ENCODE results near the gene BDKRB1.

BDKRB1 gene

DNA sequence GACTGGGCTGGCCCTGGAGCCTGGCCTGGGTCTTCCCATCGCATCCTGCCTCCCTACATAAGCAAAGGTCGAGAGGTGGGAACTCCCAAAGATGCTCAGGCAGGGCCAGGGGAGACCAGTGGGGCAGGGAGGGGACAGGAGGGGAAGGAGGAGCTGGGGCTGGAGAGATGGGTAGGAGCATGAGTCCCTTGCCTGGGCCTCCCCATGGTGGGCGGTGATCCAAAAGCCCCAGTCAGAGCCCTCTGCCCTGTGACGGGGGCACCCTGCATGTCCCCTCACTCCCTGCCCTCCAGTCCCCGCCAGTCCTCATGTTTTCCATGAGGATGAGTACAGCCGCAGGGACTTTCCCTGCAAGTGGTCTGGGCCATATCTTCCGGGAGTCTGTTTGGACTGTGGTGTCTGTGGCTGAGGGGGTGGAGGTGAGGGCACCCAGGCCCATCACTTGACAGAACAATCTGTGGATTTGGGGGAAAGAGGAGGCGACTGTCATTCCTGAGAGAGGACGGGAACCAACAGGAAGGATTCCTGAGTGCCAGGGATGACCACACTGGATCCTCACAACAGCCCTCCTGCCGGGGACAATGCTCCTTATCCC, 42.0 kb upstream of the BDKRB1 start:
- no peak for TF ChIP-seq CREB1 (IDR thresholded peaks at IDR 0.05; ENCODE audit: low read depth)
- no peak for TF ChIP-seq TAF1 (IDR thresholded peaks at IDR 0.05; ENCODE audit: low read depth)
- TF ChIP-seq EGR1 (IDR thresholded peaks at IDR 0.05) = no peak
- no peak for TF ChIP-seq NFIC (IDR thresholded peaks at IDR 0.05)
- TF ChIP-seq YY1 (IDR thresholded peaks at IDR 0.05; ENCODE audit: low read depth) = no peak
- TF ChIP-seq CEBPB (IDR thresholded peaks at IDR 0.05) = no peak
- no peak for TF ChIP-seq EP300 (IDR thresholded peaks at IDR 0.05; ENCODE audit: borderline replicate concordance)
- no peak for TF ChIP-seq FOXM1 (IDR thresholded peaks at IDR 0.05; ENCODE audit: borderline replicate concordance, low read depth)
- TF ChIP-seq TEAD4 (IDR thresholded peaks at IDR 0.05) = no peak
- TF ChIP-seq RAD21 (IDR thresholded peaks at IDR 0.05; ENCODE audit: low read depth) = no peak
- TF ChIP-seq, protein P1, sequence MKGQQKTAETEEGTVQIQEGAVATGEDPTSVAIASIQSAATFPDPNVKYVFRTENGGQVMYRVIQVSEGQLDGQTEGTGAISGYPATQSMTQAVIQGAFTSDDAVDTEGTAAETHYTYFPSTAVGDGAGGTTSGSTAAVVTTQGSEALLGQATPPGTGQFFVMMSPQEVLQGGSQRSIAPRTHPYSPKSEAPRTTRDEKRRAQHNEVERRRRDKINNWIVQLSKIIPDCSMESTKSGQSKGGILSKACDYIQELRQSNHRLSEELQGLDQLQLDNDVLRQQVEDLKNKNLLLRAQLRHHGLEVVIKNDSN (IDR thresholded peaks at IDR 0.05) = no peak
- TF ChIP-seq, protein P2, sequence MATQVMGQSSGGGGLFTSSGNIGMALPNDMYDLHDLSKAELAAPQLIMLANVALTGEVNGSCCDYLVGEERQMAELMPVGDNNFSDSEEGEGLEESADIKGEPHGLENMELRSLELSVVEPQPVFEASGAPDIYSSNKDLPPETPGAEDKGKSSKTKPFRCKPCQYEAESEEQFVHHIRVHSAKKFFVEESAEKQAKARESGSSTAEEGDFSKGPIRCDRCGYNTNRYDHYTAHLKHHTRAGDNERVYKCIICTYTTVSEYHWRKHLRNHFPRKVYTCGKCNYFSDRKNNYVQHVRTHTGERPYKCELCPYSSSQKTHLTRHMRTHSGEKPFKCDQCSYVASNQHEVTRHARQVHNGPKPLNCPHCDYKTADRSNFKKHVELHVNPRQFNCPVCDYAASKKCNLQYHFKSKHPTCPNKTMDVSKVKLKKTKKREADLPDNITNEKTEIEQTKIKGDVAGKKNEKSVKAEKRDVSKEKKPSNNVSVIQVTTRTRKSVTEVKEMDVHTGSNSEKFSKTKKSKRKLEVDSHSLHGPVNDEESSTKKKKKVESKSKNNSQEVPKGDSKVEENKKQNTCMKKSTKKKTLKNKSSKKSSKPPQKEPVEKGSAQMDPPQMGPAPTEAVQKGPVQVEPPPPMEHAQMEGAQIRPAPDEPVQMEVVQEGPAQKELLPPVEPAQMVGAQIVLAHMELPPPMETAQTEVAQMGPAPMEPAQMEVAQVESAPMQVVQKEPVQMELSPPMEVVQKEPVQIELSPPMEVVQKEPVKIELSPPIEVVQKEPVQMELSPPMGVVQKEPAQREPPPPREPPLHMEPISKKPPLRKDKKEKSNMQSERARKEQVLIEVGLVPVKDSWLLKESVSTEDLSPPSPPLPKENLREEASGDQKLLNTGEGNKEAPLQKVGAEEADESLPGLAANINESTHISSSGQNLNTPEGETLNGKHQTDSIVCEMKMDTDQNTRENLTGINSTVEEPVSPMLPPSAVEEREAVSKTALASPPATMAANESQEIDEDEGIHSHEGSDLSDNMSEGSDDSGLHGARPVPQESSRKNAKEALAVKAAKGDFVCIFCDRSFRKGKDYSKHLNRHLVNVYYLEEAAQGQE (IDR thresholded peaks at IDR 0.05; ENCODE audit: low read depth) = no peak
- TF ChIP-seq TCF12 (IDR thresholded peaks at IDR 0.05; ENCODE audit: low read depth) = no peak
- TF ChIP-seq, protein P3, sequence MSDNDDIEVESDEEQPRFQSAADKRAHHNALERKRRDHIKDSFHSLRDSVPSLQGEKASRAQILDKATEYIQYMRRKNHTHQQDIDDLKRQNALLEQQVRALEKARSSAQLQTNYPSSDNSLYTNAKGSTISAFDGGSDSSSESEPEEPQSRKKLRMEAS (IDR thresholded peaks at IDR 0.05) = no peak
- no peak for TF ChIP-seq ZBTB7A (IDR thresholded peaks at IDR 0.05; ENCODE audit: low read depth)

DNA sequence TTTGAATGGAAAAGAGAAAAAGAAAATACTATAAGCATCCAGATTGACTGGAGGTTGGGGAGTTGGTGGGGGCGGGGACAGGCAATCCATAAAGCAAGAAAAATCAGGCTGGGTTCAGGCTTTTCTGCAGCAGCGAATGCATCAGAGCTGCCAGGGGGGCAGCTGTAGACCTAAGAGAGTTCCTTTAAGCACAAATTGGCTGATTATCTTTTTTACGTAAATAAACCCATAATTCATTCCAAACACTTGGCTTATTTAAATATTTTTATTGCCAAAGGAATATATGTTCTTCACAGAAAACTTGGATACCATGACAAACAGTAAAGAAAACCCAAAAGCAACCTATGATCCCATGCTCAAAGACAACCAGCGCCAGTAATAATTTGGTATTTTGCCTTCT, 41.2 kb upstream of the BDKRB1 start:
- TF ChIP-seq CEBPB (IDR thresholded peaks at IDR 0.05) (no peak), ZBTB7A (IDR thresholded peaks at IDR 0.05; ENCODE audit: low read depth) (no peak), EP300 (IDR thresholded peaks at IDR 0.05; ENCODE audit: borderline replicate concordance) (no peak), EGR1 (IDR thresholded peaks at IDR 0.05) (no peak), YY1 (IDR thresholded peaks at IDR 0.05; ENCODE audit: low read depth) (no peak), TEAD4 (IDR thresholded peaks at IDR 0.05) (no peak), TAF1 (IDR thresholded peaks at IDR 0.05; ENCODE audit: low read depth) (no peak), FOXM1 (IDR thresholded peaks at IDR 0.05; ENCODE audit: borderline replicate concordance, low read depth) (no peak)
- TF ChIP-seq, protein P1 (IDR thresholded peaks at IDR 0.05) = no peak

DNA sequence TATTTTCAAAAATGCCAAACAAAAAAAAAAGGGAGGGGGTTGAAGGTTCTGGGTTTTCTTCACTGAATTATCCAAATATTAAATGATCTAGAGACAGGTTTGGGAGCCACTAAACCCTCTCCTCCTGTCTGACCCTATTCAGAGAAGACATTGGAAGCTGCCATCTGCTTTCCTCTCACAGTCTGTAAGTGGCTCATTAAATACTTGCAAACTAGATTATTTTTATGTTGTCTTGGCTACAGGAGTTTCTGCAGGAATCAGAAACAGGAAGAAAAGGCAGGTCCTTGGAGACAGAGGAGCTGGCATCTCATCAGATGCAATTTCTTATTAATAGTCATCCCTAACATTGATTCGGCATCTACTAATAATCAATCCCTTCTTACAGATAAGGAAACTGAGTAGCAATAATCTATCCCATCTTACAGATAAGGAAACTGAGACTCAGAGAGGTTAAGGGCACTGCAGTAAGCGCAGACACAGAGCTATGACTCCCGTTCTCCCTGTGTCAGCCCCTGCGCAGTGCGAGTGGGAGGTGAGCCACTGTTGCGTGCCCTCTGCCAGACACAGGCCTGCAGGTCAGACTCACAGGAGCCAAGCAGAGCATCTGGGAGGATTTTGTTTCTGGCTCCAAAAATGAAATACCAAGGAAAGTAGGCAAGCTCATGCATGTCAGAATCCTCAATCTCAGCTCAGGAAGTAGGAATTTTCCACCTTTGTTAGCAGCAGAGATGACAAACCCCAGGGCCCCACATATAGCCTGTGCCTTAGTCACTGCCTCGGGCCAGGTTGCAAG, 40.4 kb upstream of the BDKRB1 start:
- TF ChIP-seq CREB1 (IDR thresholded peaks at IDR 0.05; ENCODE audit: low read depth) = no peak
- no peak for TF ChIP-seq TEAD4 (IDR thresholded peaks at IDR 0.05)
- no peak for TF ChIP-seq RAD21 (IDR thresholded peaks at IDR 0.05; ENCODE audit: low read depth)
- TF ChIP-seq EGR1 (IDR thresholded peaks at IDR 0.05) = no peak
- no peak for TF ChIP-seq CEBPB (IDR thresholded peaks at IDR 0.05)
- TF ChIP-seq, protein P2 (IDR thresholded peaks at IDR 0.05; ENCODE audit: low read depth) = no peak
- TF ChIP-seq YY1 (IDR thresholded peaks at IDR 0.05; ENCODE audit: low read depth) = no peak
- TF ChIP-seq, protein P1 (IDR thresholded peaks at IDR 0.05) = no peak
- TF ChIP-seq NFIC (IDR thresholded peaks at IDR 0.05) = no peak
- TF ChIP-seq EP300 (IDR thresholded peaks at IDR 0.05; ENCODE audit: borderline replicate concordance) = no peak

DNA sequence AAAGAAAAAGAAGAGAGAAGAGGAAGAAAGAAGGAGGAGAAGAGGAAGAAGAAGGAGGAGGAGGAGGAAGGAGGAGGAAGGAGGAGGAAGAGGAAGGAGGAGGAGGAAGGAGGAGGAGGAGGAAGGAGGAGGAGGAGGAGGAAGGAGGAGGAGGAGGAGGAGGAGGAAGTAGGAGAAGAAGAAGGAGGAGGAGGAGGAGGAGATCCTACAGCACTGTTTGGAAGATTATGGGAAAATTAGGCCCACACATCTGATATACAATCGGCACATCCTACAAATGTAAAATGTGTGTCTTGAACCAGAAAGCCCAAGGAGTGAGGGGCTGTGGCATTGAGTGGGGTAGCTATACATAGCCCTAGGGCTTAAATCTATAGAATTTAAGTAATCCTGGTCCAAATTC, 39.4 kb upstream of the BDKRB1 start:
- no peak for TF ChIP-seq TCF12 (IDR thresholded peaks at IDR 0.05; ENCODE audit: low read depth)
- no peak for TF ChIP-seq EP300 (IDR thresholded peaks at IDR 0.05; ENCODE audit: borderline replicate concordance)
- no peak for TF ChIP-seq YY1 (IDR thresholded peaks at IDR 0.05; ENCODE audit: low read depth)
- no peak for TF ChIP-seq CREB1 (IDR thresholded peaks at IDR 0.05; ENCODE audit: low read depth)
- no peak for TF ChIP-seq CEBPB (IDR thresholded peaks at IDR 0.05)
- no peak for TF ChIP-seq ZBTB7A (IDR thresholded peaks at IDR 0.05; ENCODE audit: low read depth)
- no peak for TF ChIP-seq TAF1 (IDR thresholded peaks at IDR 0.05; ENCODE audit: low read depth)
- TF ChIP-seq NFIC (IDR thresholded peaks at IDR 0.05) = no peak
- TF ChIP-seq, protein P2 (IDR thresholded peaks at IDR 0.05; ENCODE audit: low read depth) = no peak
- TF ChIP-seq FOXM1 (IDR thresholded peaks at IDR 0.05; ENCODE audit: borderline replicate concordance, low read depth) = no peak
- TF ChIP-seq TEAD4 (IDR thresholded peaks at IDR 0.05) = no peak
- TF ChIP-seq, protein P1 (IDR thresholded peaks at IDR 0.05) = no peak
- TF ChIP-seq EGR1 (IDR thresholded peaks at IDR 0.05) = no peak
- TF ChIP-seq RAD21 (IDR thresholded peaks at IDR 0.05; ENCODE audit: low read depth) = no peak
- TF ChIP-seq, protein P3 (IDR thresholded peaks at IDR 0.05) = no peak
